KMS-11 (cell line): ENCODE data around the gene ANKRD13C.

Experiments used
- H2AFZ ChIP-seq: fragments of 200-600 bp; sonication (generic); 2 replicates; pipeline ENCODE4 v1.6.1; 2016; ENCODE audit warnings: antibody characterized with exemption, mixed run types, low read depth
- H3K27ac ChIP-seq: fragments of 200-600 bp; sonication (generic); 2 replicates; pipeline ENCODE4 v1.6.1; 2016; ENCODE audit warnings: mild to moderate bottlenecking, mixed run types
- H3K27me3 ChIP-seq: fragments of 200-600 bp; sonication (generic); 2 replicates; pipeline ENCODE4 v1.6.1; 2017; ENCODE audit warnings: mild to moderate bottlenecking, low read depth, mixed run types, moderate library complexity; ENCODE audit not compliant: insufficient read depth
- H3K36me3 ChIP-seq: fragments of 200-600 bp; sonication (generic); 2 replicates; pipeline ENCODE4 v1.6.1; 2017; ENCODE audit warnings: mild to moderate bottlenecking, mixed run types; ENCODE audit not compliant: insufficient read depth
- H3K4me1 ChIP-seq: fragments of 200-600 bp; sonication (generic); 2 replicates; pipeline ENCODE4 v1.6.1; 2016; ENCODE audit warnings: mild to moderate bottlenecking, low read depth, mixed run types; ENCODE audit not compliant: poor library complexity, severe bottlenecking
- H3K4me2 ChIP-seq: fragments of 200-600 bp; sonication (generic); 2 replicates; pipeline ENCODE4 v1.7.0; 2016; ENCODE audit warnings: mild to moderate bottlenecking, mixed run types
- H3K4me3 ChIP-seq: fragments of 200-600 bp; sonication (generic); IDR thresholded peaks from 2 replicates; pipeline ENCODE4 v1.6.1; 2017; ENCODE audit warnings: low read depth, low read length, mixed read lengths; ENCODE audit not compliant: insufficient read depth
- H3K79me2 ChIP-seq: fragments of 200-600 bp; sonication (generic); 2 replicates; pipeline ENCODE4 v1.6.1; 2016; ENCODE audit warnings: low read depth, mixed run types; ENCODE audit not compliant: insufficient read depth
- H3K9ac ChIP-seq: fragments of 200-600 bp; sonication (generic); 2 replicates; pipeline ENCODE4 v1.6.1; 2016; ENCODE audit warnings: mild to moderate bottlenecking, mixed run types
- H4K20me1 ChIP-seq: fragments of 200-600 bp; sonication (generic); 2 replicates; pipeline ENCODE4 v1.6.1; 2016; ENCODE audit warnings: mild to moderate bottlenecking, mixed run types; ENCODE audit not compliant: insufficient read depth
- CTCF ChIP-seq: fragments of 200-600 bp; sonication (generic); conservative IDR thresholded peaks from 2 replicates; pipeline ENCODE4 v1.6.1; 2017; ENCODE audit warnings: low read depth, mild to moderate bottlenecking, antibody characterized with exemption, low read length, moderate library complexity, mixed read lengths

The ANKRD13C gene

GRCh38 chr1:70397013-70397412 lies 42.5 kb upstream of the ANKRD13C start:
- H4K20me1 ChIP-seq = no peaks in the 10 kb centered on the region
- H3K4me2 ChIP-seq = no peak overlapping the region
- TF ChIP-seq CTCF = no peak

GRCh38 chr1:70396607-70397006 lies 42.1 kb upstream of the ANKRD13C start:
- no peak for TF ChIP-seq CTCF
- Histone ChIP-seq H3K4me1 (no peaks in the 10 kb centered on the region), H3K79me2 (no peaks in the 10 kb centered on the region), H3K27me3 (no peaks in the 10 kb centered on the region), H3K4me2 (no peak overlapping the region), H4K20me1 (no peaks in the 10 kb centered on the region), H2AFZ (no peak overlapping the region), H3K36me3 (no peaks in the 10 kb centered on the region), H3K4me3 (no peak overlapping the region), H3K9ac (no peak overlapping the region), H3K27ac (no peak overlapping the region)

More at GRCh38 chr1:70397013-70397412, 42.5 kb upstream of the ANKRD13C start:
- Histone ChIP-seq H3K4me1 (no peaks in the 10 kb centered on the region), H3K9ac (no peak overlapping the region), H3K27me3 (no peaks in the 10 kb centered on the region), H3K36me3 (no peaks in the 10 kb centered on the region), H3K4me3 (no peak overlapping the region), H3K79me2 (no peaks in the 10 kb centered on the region), H3K27ac (no peak overlapping the region), H2AFZ (no peak overlapping the region)

GRCh38 chr1:70392626-70393025 lies 38.1 kb upstream of the ANKRD13C start:
- H3K4me2 ChIP-seq = no peak overlapping the region
- H3K4me3 ChIP-seq = no peak overlapping the region
- no peak overlapping the region for H3K9ac ChIP-seq
- H3K27me3 ChIP-seq = no peaks in the 10 kb centered on the region
- no peaks in the 10 kb centered on the region for H3K79me2 ChIP-seq
- H2AFZ ChIP-seq = no peak overlapping the region
- no peak overlapping the region for H3K27ac ChIP-seq
- TF ChIP-seq CTCF = no peak
- H3K4me1 ChIP-seq = no peaks in the 10 kb centered on the region
- no peaks in the 10 kb centered on the region for H3K36me3 ChIP-seq
- no peaks in the 10 kb centered on the region for H4K20me1 ChIP-seq

- Histone ChIP-seq H3K27ac (no peak overlapping the region), H3K27me3 (no peaks in the 10 kb centered on the region), H3K4me1 (no peaks in the 10 kb centered on the region), H4K20me1 (no peaks in the 10 kb centered on the region), H3K4me2 (no peak overlapping the region), H3K79me2 (no peaks in the 10 kb centered on the region), H2AFZ (no peak overlapping the region), H3K36me3 (no peaks in the 10 kb centered on the region), H3K9ac (no peak overlapping the region), H3K4me3 (no peak overlapping the region)
- no peak for TF ChIP-seq CTCF
Observed at GRCh38 chr1:70387507-70387906, 33.0 kb upstream of the ANKRD13C start.
